ENCODE measurements around the gene PDE4D.

The PDE4D gene

DNA sequence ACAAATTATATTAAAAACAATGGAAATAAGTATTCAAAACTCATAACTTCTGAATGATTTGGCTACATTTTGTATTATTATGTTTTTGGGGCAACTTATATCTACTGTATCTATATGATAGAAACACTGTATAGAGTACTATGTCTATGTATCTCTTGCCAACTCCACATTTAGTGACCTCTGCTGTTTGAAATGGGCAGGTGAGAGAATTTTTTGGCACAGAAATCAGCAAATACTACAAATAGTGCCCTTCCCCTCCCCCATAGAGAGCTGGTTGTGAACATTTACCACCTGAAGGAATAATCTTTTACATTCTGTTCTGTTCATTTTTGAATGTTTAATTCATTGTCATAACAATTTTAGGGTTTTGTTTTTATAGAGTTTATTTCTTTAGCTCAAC is 545.3 kb downstream of the PDE4D start:
- DNase-seq = no peak

DNA sequence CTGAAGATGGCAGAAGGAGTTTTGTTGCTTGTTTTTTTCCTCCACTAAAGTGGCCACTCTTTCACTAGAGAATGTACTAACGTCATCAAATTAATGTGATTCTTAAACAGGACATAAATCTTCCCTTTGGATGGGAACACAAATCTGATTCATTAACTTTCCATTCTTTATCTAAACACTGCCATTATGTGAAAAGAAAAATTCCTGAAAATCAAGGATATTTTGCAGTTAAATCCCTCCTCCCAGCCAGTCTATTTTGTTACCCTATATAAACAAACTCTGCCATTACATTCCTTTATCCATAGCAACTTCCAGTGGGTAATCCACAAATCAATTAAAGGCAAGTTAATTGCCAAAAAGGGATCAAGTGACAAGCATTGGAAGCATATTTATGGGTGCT is 546.5 kb downstream of the PDE4D start:
- no peak for DNase-seq

DNA sequence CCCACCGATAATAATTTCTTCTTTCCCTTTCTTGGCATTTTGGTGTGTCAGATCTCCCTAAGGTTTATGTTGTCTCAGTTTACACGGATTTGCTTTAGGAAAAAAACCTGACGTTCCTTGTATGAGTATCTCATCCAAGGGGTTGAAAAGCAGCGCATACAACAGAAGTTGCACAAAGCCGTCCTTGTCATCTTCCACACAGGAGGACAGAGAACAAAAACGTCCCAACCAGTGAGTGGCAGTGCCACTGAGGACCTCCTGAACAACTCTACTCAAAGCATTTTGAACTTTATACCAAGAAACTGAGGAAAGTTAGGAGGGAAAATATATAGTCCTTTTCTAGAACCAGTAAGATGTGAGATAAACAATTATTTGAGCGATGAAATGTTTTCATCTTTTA is 547.0 kb downstream of the PDE4D start:
- DNase-seq = no peak

DNA sequence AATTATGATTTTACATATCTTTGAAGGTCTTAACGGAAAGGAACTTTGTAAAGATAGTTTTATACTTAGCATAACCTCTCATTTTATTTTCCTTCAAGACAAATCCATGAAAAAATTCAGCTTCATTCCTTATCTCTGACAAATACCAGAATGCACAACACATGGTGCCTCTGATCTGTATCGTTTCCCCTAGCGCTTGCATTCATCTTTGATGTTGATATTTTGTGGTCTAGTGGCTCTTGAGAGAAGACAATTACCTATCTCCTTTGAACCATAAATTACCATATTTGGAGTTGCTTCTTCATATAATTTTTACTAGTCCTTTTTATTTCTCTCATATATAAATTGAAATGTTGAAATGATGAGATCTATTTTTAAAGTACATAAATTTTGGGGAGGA is 551.3 kb downstream of the PDE4D start:
- peak; percentile 36 for DNase-seq

GRCh38 chr5:59341760-59342159 is 551.8 kb downstream of the PDE4D start:
- no peak for DNase-seq

DNA sequence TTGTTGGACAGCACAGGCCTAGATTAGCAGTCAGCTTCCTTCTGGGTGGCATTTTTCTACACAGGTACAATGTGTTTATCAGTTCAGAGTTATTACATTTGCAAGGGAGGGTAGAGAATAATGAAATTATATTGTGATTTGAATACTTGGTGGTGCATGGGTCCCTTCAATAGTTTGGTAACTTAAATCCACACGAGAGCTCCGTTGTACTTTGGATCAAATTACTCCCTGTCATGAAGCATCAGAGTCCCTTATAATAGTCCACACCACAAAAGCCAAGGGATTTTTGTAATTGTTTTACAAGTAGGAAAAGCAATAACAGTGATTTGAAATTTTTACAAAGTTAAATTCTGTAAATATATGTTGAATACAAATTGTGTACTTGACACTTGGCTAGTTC is 552.4 kb downstream of the PDE4D start:
- DNase-seq = no peak

DNA sequence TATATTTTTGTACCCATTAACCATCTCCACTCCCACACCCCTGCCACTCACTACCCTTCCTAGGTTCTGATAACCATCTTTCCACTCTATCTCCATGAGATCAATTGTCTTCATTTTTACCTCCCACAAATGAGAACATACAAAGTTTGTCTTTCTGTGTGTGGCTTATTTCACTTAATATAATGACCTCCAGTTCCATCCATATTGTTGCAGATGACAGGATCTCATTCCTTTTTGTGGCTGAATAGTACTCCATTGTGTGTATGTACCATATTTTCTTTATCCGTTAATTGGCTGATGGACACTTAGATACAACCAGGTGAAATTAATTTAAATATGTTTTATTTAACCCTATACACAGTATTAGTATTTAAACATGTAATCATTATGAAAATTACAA is 552.9 kb downstream of the PDE4D start:
- no peak for DNase-seq

DNA sequence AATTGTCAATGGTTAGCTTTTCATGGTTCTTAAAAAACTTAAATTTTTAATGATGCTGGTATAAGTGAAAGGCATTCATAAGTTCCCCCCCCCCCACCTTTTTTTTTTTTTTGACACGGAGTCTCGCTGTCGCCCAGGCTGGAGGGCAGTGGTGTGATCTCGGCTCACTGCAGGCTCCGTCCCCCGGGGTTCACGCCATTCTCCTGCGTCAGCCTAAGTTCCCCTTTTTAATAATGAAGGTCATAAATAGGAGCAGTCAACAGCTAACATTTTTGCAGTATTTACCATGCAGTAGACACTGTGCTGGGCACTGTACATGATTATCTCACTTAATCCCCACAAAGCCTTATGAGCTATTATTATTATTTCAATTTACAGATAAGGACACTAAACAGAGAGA is 556.3 kb downstream of the PDE4D start:
- DNase-seq = no peak

DNA sequence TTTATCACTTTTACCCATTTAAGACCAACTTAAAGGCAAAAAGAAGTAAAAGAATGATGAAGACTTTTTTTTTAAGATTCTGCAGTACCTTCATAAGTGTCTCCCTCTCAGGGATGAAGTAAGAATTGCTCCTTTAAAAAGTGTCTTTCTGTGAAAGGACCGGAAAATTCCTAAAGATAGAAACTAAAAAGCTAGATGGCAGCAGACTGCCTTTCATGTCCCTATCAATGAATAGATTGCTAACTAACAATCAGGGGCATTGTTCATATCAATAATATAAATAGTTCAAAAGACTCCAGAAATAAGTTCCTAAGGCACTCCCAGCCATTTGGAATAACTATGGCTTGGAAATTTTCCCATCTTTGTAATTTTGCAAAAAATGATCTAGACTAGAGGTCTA is 558.0 kb downstream of the PDE4D start:
- DNase-seq = no peak

GRCh38 chr5:59333416-59333815 is 560.1 kb downstream of the PDE4D start:
- DNase-seq = no peak

DNA sequence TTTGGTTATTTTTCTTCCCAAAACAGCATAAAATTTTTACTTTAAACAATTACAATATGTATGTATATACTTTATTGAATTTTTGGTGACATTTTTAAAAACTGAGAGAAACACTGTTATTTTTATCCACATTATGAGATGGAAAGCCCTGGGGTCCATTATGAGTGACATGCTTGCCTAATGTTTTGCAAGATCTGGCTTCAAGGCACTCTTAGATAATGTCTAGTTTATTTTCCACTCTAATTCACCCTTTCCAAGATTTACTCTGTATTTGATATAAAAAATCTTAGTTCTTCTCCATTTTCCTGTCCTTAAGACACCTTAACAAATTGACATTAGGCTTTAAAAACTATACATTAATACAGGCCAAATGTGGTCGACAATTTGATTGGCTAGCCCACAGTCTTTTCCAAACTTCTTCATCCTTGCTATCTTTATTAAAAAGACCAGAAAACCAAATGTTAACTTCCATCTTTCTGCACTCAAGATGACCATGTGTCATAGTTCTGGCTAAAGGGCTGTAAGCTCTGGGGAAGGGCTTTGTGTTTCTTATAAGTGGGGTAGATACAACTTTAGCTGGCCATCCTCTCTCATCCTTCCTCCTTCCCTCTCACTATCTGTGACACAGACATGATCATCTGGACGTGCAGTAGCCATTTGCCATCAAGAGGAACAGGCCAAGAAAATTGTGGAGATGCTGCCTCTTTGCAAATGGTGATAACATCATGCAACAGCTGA is 561.1 kb downstream of the PDE4D start:
- DNase-seq = no peak

DNA sequence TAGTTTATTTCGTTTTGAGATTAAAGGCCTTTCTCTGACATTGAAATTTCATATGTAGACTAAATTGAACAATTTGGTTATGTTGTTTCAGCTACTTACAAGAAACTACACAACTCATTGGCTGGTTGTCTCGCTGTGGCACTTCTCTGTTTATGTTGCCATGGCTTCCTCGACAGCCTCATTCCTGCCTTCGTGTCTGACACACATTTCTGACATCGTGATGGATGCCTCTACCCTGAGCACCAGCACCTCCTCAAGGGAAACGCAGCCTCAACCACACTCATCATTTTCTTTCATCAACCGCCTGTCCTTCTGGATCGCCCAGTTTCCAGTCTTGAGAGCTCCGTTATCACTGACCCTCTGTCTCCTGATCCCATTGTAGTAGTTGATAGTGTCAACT is 562.8 kb downstream of the PDE4D start:
- DNase-seq = no peak

DNA sequence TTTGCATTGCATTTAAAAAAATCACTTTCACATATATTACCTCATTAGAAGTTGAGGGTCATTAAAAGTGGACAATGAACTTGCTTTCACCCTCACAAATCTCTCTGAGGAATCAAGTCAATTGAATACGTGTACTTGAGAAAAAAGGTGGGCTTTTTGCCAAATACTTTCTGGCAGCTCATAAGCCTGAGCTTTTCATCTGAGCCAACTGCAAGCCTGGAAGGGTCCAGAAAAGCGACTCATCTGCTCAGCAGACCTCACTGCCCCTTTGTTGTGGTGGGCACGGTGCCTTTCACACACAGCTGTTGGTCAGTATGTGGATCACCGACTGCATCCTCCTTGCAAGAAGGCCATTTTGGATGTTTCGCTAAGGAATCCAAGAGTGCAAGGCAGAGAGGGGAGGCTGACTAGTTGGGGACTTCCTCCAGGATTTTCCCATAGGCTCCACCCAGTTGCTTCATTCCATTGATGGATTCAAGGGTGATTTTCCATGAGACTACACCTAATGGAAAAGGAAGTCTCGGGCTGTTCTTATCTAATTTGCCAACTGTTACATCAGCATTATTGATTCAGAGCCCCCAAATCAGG is 564.7 kb downstream of the PDE4D start:
- peak; percentile 79 for DNase-seq

GRCh38 chr5:59327191-59327980 is 566.1 kb downstream of the PDE4D start:
- DNase-seq = no peak

DNA sequence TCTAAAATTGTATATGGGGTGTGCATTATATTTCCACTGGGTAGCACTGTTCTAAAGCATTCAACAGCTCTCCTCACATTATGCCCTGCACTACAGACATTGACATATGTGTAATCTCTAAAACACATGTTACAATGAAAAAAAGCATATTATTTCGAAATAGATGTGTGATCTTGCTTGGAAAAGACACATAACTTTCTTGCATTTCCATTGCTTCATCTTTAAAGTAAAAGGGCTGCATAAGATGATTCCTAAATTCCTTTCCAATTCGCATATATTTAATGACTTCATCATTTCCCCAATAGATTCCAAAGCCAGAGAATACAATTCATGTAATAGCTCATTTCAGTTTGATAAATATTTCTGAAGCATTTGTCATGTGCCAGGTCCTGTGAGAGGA is 566.9 kb downstream of the PDE4D start:
- DNase-seq = peak; percentile 69

DNA sequence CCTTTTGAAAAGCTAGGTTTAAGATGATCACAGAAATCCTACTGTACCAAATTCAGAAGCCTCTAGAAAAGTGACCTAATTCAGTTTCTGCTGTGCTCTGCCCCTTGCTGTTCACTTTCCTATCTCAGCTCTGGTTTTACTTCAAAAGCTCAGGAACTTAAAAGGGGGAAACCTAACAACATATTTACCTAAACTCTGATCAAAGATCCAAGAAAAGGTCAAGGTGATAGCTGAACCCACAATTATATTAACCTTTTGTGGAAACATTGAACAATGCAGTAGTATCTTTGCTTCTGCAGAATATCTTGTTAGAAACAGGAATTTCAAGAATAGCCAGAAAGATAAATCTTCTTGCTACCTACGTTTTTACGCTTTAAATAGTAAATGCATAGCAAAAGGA is 568.5 kb downstream of the PDE4D start:
- DNase-seq = no peak

DNA sequence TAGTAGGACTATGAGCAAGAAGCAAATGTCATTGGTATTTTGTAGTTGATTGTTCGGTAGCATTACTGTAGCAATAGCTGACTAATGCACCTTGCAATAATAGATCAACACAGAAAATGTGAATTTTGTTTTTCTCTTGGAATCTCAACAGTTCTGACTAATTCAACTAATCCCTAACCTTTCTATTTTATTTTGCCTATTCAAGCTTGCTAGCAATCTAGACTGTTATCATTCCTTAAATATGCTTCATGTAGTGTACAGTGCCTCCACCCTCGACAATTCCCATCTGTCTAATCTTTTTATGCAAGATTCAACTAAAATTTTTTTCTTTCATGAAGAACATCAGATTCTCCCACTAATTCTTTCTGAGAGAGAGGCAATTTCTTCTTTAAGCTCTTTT is 570.6 kb downstream of the PDE4D start:
- no peak for DNase-seq

DNA sequence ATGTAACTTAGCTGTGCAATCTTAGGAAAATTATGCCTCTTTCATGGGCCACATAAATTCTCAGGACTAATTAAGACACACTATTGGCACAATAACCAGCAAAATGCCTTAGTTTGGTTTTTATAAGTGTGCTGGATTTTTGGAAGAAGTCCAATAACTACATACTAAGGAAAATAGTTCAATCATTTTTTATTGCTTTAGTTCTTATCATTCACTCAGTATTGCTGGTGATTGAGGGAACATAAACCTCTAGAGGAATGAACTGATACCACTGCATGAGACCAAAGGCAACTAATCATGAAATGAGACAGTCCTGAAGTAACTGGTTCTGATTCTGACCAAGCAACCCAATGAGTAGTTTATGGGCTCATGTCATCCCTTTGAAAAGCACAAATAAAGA is 571.5 kb downstream of the PDE4D start:
- no peak for DNase-seq

- DNase-seq = no peak
These were observed 571.9 kb downstream of the PDE4D start for GRCh38 chr5:59321642-59322041.

DNA sequence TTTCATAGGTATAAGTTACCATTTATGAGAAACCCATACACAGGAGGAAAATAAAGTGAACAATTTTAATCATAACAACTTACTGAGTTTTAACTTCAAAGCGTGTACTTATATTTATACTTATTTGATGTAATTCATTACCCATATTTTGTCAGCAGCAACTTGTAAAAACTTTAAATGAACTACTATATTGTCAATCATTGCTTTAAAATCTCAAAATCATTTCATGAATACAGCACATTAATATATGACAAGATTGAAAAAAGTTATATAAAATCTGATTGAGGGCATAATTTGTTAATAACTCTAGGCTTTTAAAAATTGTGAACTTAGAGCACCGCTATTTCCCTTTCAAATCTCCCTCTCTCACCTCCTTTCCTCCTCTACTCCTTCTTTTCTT is 573.1 kb downstream of the PDE4D start:
- DNase-seq = no peak

DNA sequence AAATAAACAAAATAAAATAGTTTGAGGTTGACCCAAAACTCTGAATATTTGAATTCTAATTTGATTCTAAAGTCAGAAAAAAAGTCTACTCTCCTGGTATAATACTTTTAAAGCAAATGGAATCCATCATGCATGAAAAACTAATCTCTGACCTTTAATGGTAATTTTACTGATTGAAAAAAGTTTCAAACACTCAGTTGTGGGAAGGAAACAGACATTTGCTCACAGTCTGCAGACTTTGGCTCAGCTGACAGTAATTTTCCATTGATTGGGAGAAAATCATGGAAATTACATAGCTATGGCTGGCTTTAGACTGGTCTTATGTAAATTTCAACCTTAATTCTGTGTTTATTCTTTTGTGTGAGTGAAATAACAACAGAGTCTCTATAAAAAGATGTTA is 574.3 kb downstream of the PDE4D start:
- no peak for DNase-seq

GRCh38 chr5:59317774-59318205 is 575.7 kb downstream of the PDE4D start:
- no peak for DNase-seq

DNA sequence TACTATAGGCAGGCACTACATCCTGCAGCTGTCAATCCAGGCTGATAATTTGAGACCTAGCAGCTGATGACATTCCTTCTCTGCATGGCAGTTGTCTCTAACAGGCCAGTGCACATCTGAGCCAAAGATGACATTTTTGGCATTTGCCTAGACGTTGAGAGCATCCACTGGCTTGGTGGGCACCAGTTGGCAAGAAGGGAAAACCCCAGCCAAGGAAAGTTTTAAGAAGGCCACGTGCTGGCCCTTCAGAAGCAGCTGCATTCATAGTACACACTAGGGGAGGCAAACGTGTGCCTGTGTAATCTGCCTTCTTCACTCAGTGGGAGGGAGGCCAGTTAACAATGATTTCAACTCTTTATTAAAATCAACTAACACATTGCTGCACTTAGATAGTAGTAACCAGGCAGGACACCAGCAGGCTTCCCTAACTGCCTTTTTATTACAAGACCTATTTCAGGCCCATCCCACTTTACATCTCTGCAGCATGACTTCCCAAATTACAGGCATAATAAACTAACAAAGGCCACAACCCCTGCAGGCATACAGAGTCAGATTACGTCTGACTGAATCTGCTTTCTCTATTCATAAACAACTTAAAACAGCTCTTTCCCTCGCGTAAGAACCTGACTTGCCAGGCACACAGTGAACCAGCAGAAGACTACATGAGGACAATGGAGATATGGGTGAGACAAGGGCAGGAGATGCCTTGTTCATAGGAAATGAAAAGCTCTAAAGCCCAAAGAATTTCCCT is 576.3 kb downstream of the PDE4D start:
- no peak for DNase-seq

DNA sequence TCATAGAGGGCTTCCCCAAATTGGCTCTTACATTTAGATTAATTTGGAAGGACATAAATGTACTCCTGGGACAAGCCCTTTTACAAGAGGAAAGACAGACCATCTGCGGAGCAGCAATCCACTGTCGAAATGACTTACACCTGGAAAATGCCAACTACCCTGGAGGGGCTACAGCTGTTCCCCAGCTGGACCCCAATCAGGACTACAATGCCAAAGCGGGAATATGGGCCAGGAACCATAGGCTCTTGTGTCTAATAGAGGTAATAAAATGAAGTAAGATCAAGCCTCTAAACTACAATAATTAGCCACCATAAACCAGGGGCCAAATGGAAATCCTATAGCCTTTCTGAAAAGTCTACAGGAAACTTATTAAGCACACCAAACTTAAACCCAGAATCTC is 581.3 kb downstream of the PDE4D start:
- no peak for DNase-seq
